SK-N-SH (cell line): ENCODE measurements around the gene ELMO2. TPM values are rescaled to one million over a fixed set of nuclear protein-coding genes. Genes with fewer than 3 reads are reported as not detected.

Source experiments
- CTCF ChIA-PET: fragments of 300-600, 350-600 bp; formaldehyde crosslinking; extraction: SDS; loops from one replicate; lab custom pipeline; 2021; lab: Yijun Ruan, JAX
- POLR2A ChIA-PET: fragments of 350-600 bp; sonication (Branson Sonifier 250); formaldehyde crosslinking; extraction: SDS; loops from one replicate; lab custom pipeline; 2020; ENCODE audit warnings: antibody characterized with exemption, inconsistent platforms; lab: Yijun Ruan, JAX
- DNase-seq: peaks from one replicate; pipeline ENCODE4 v3.0.0; 2012
- H2AFZ ChIP-seq: fragments of 200-600 bp; sonication (generic); 2 replicates; pipeline ENCODE4 v1.8.1; 2016; ENCODE audit warnings: antibody characterized with exemption, mild to moderate bottlenecking, low read depth
- H3F3A ChIP-seq: fragments of 200-600 bp; sonication (generic); replicated peaks from 2 replicates; pipeline ENCODE3; 2016; ENCODE audit warnings: antibody characterized with exemption, mild to moderate bottlenecking; ENCODE audit not compliant: insufficient read depth
- H3K27ac ChIP-seq, 2 experiments: fragments of 200-500 bp in 1 of 2; fragments of 200-600 bp in 1 of 2; sonication (Bioruptor generic) in 1 of 2; sonication (generic), shearing (Covaris generic) in 1 of 2; 2 replicates each; pipeline versions ENCODE4 v1.5.1 to v1.6.1; 2014 to 2016; ENCODE audit warnings: low read depth in 2 of 2, inconsistent platforms in 1 of 2, low read length in 1 of 2, mild to moderate bottlenecking in 1 of 2, mixed read lengths in 1 of 2
- H3K27me3 ChIP-seq: fragments of 200-600 bp; sonication (generic), shearing (Covaris generic); 2 replicates; pipeline ENCODE4 v1.6.1; 2016; ENCODE audit warnings: mixed run types; ENCODE audit not compliant: insufficient read depth
- H3K36me3 ChIP-seq, 2 experiments: fragments of 200-500 bp in 1 of 2; fragments of 200-600 bp in 1 of 2; sonication (Bioruptor generic) in 1 of 2; sonication (generic) in 1 of 2; replicated peaks in 1 of 2; 2 replicates each; pipeline versions ENCODE3 to v1.5.1; 2014 to 2016; ENCODE audit warnings: low read length in 1 of 2, mild to moderate bottlenecking in 1 of 2; ENCODE audit not compliant: insufficient read depth in 2 of 2, control insufficient read depth in 1 of 2
- H3K4me1 ChIP-seq, 2 experiments: fragments of 200-500 bp in 1 of 2; fragments of 200-600 bp in 1 of 2; sonication (Bioruptor generic) in 1 of 2; sonication (generic), shearing (Covaris generic) in 1 of 2; 2 replicates each; pipeline versions ENCODE4 v1.5.1 to v1.6.1; 2014 to 2016; ENCODE audit warnings: low read depth in 1 of 2, low read length in 1 of 2, mixed run types in 1 of 2; ENCODE audit not compliant: insufficient read depth in 2 of 2, control insufficient read depth in 1 of 2
- H3K4me2 ChIP-seq: fragments of 200-600 bp; sonication (generic), shearing (Covaris generic); 2 replicates; pipeline ENCODE4 v1.6.1; 2017; ENCODE audit warnings: mixed run types
- H3K4me3 ChIP-seq, 2 experiments: fragments of 200-500 bp in 1 of 2; fragments of 200-600 bp in 1 of 2; sonication (Bioruptor generic) in 1 of 2; sonication (generic), shearing (Covaris generic) in 1 of 2; 2 replicates each; pipeline versions ENCODE4 v1.5.1 to v1.8.1; 2014 to 2016; ENCODE audit warnings: low read depth in 2 of 2, inconsistent platforms in 1 of 2, low read length in 1 of 2, mild to moderate bottlenecking in 1 of 2, mixed read lengths in 1 of 2, moderate library complexity in 1 of 2
- H3K79me2 ChIP-seq: fragments of 200-600 bp; sonication (generic); 2 replicates; pipeline ENCODE4 v1.8.1; 2017; ENCODE audit warnings: mild to moderate bottlenecking; ENCODE audit not compliant: insufficient read depth
- H3K9ac ChIP-seq: fragments of 200-600 bp; sonication (generic); 2 replicates; pipeline ENCODE4 v1.6.1; 2017; ENCODE audit warnings: mixed run types
- H3K9me2 ChIP-seq: fragments of 200-600 bp; sonication (generic); 2 replicates; pipeline ENCODE4 v1.6.1; 2017; ENCODE audit warnings: mixed run types
- H3K9me3 ChIP-seq: fragments of 200-600 bp; sonication (generic); 2 replicates; pipeline ENCODE4 v1.6.1; 2017; ENCODE audit warnings: mixed run types, mild to moderate bottlenecking, moderate library complexity
- H4K20me1 ChIP-seq: fragments of 200-600 bp; sonication (generic); 2 replicates; pipeline ENCODE4 v1.6.1; 2017; ENCODE audit warnings: mild to moderate bottlenecking, mixed run types; ENCODE audit not compliant: insufficient read depth
- CHD2 ChIP-seq: fragments of 150-350 bp; IDR thresholded peaks from 2 replicates; pipeline ENCODE4 v1.6.1; 2018; ENCODE audit warnings: low read length; ENCODE audit not compliant: partially characterized antibody
- ELF1 ChIP-seq: IDR thresholded peaks from 2 replicates; pipeline ENCODE4 v1.4.0; 2012
- EP300 ChIP-seq, 2 experiments: IDR thresholded peaks; 2 replicates each; pipeline versions ENCODE4 v1.4.0 to v1.6.1; 2012; ENCODE audit warnings: borderline replicate concordance in 1 of 2, low read depth in 1 of 2, low read length in 1 of 2
- FOSL2 ChIP-seq: IDR thresholded peaks from 2 replicates; pipeline ENCODE4 v1.4.0; 2012; ENCODE audit warnings: low read depth, mild to moderate bottlenecking, moderate library complexity, borderline replicate concordance
- GATA2 ChIP-seq: sonication (generic); formaldehyde crosslinking; IDR thresholded peaks from 2 replicates; pipeline ENCODE4 v1.5.0; 2020; ENCODE audit warnings: mild to moderate bottlenecking, missing genetic modification reagents
- JUND ChIP-seq: IDR thresholded peaks from 2 replicates; pipeline ENCODE4 v1.4.0; 2012
- MXI1 ChIP-seq: IDR thresholded peaks from 2 replicates; pipeline ENCODE4 v1.6.1; 2012; ENCODE audit warnings: mild to moderate bottlenecking, low read depth, low read length, improper control_type of control experiment
- NFIC ChIP-seq: IDR thresholded peaks from 2 replicates; pipeline ENCODE4 v1.4.0; 2012; ENCODE audit warnings: borderline replicate concordance
- RCOR1 ChIP-seq: fragments of 150-350 bp; IDR thresholded peaks from 2 replicates; pipeline ENCODE4 v1.6.1; 2017; ENCODE audit warnings: antibody characterized with exemption, low read length
- RXRA ChIP-seq: IDR thresholded peaks from 2 replicates; pipeline ENCODE4 v1.4.0; 2012; ENCODE audit warnings: low read depth, mild to moderate bottlenecking, borderline replicate concordance
- SIN3A ChIP-seq: IDR thresholded peaks from 2 replicates; pipeline ENCODE4 v1.6.1; 2012; ENCODE audit warnings: low read depth, mild to moderate bottlenecking, low read length, moderate library complexity, borderline replicate concordance
- WGBS: methylation state at CpG from one replicate; pipeline ENCODE4 v1.1.6; 2017; ENCODE audit warnings: low lambda C conversion rate; 5-methylcytosine and 5-hydroxymethylcytosine counted together
- polyA plus RNA-seq, 3 experiments: library from polyadenylated mRNA; depleted of rRNA; stranded (reverse); fragments of >200 nt; gene quantifications; 2 replicates each; pipeline ENCODE4 v1.2.3, GENCODE V29; 2012
- TF ChIP-seq, protein P1 (sequence below): IDR thresholded peaks from 2 replicates; pipeline ENCODE4 v1.4.0; 2012; ENCODE audit warnings: low read depth, borderline replicate concordance
- TF ChIP-seq, protein P2 (sequence below): IDR thresholded peaks from 2 replicates; pipeline ENCODE4 v1.6.1; 2012; ENCODE audit warnings: mild to moderate bottlenecking, low read depth, low read length, moderate library complexity

Gene ELMO2
- polyA plus RNA-seq, 1 of the 3 experiments (the other 2 are of a cell fraction), result 32.1 TPM

DNA sequence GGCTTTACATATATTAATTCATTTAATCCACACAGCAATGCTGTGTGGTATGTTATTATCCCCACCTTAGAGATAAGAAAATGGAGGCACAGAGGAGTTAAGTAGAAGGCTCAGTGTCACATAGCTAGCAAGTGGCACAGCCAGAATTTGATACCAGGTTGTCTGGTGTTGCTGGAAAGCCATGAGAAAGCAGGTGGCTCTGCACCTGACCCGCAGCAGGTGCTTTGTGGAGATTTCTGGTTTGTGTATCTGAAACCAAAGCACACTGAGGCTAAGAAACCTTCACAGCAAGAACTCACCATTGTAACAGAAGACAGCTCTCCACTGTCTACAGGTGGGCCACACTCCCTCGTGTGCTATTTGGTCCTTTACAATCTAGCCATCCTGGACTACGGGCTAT, 7.5 kb downstream of the ELMO2 start:
- Histone ChIP-seq H3K4me1 (peaks cover 0 to 13% of the 10 kb centered on the region in 2 experiments; a peak in 3 of 4 replicates), H3K9ac (no peak overlapping the region), H3K9me3 (no peaks in the 10 kb centered on the region), H3K9me2 (no peaks in the 10 kb centered on the region), H2AFZ (no peak overlapping the region), H3K4me3 (no peak overlapping the region), H3F3A (no peaks in the 10 kb centered on the region), H3K79me2 (peaks cover 90% of the 10 kb centered on the region), H3K4me2 (no peak overlapping the region), H3K27me3 (no peaks in the 10 kb centered on the region), H4K20me1 (peaks cover 58% of the 10 kb centered on the region), H3K36me3 (peaks cover 22 to 39% of the 10 kb centered on the region in 2 experiments), H3K27ac (no peak overlapping the region)
- WGBS, result 92% methylated on average over 3 of the region's 3 CpGs
- no peak for DNase-seq
- no peak for TF ChIP-seq RCOR1
- no peak for TF ChIP-seq SIN3A
- TF ChIP-seq, protein P1, sequence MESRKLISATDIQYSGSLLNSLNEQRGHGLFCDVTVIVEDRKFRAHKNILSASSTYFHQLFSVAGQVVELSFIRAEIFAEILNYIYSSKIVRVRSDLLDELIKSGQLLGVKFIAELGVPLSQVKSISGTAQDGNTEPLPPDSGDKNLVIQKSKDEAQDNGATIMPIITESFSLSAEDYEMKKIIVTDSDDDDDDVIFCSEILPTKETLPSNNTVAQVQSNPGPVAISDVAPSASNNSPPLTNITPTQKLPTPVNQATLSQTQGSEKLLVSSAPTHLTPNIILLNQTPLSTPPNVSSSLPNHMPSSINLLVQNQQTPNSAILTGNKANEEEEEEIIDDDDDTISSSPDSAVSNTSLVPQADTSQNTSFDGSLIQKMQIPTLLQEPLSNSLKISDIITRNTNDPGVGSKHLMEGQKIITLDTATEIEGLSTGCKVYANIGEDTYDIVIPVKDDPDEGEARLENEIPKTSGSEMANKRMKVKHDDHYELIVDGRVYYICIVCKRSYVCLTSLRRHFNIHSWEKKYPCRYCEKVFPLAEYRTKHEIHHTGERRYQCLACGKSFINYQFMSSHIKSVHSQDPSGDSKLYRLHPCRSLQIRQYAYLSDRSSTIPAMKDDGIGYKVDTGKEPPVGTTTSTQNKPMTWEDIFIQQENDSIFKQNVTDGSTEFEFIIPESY, result no peak
- no peak for TF ChIP-seq RXRA
- TF ChIP-seq, protein P2, sequence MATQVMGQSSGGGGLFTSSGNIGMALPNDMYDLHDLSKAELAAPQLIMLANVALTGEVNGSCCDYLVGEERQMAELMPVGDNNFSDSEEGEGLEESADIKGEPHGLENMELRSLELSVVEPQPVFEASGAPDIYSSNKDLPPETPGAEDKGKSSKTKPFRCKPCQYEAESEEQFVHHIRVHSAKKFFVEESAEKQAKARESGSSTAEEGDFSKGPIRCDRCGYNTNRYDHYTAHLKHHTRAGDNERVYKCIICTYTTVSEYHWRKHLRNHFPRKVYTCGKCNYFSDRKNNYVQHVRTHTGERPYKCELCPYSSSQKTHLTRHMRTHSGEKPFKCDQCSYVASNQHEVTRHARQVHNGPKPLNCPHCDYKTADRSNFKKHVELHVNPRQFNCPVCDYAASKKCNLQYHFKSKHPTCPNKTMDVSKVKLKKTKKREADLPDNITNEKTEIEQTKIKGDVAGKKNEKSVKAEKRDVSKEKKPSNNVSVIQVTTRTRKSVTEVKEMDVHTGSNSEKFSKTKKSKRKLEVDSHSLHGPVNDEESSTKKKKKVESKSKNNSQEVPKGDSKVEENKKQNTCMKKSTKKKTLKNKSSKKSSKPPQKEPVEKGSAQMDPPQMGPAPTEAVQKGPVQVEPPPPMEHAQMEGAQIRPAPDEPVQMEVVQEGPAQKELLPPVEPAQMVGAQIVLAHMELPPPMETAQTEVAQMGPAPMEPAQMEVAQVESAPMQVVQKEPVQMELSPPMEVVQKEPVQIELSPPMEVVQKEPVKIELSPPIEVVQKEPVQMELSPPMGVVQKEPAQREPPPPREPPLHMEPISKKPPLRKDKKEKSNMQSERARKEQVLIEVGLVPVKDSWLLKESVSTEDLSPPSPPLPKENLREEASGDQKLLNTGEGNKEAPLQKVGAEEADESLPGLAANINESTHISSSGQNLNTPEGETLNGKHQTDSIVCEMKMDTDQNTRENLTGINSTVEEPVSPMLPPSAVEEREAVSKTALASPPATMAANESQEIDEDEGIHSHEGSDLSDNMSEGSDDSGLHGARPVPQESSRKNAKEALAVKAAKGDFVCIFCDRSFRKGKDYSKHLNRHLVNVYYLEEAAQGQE, result no peak
- no peak for TF ChIP-seq GATA2
- TF ChIP-seq NFIC, result no peak
- TF ChIP-seq CHD2, result no peak
- TF ChIP-seq JUND, result no peak
- CTCF ChIA-PET, result interaction anchor here (2.8 kb wide), 1 partner anchor 270 kb away, joined by 13 read pairs; no protein-coding TSS in a partner anchor
- POLR2A ChIA-PET, result no interaction called here

DNA sequence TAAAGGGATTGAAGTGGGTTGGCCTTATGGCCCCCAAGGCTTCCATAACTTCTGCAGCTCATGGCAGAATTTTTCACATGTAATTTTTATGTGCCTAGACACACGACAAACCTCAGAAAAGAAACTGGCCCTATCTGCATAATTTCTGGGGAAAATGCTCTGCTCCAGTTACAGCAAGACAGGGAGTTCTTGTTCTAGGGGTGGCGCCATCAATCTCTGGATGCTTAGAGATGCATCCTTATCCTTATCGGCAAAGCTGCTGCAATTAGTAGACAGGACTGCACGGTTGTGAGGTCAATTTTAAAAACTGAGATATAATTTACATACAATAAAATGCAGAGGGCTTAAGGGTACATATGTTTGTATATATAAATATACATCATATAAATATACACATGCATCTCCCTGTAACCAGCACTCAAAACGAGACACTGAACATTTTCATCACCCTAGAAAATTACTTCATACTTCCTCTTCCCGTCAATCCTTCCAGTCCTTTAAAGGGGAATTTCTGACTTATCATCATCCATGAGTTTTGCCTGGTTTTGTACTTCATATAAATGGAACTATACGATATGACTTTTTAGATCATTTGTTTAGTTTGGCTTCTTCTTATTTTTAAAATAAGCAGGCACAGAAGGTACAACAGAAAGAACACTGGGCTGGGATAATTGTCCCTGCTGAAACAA, 10.2 kb downstream of the ELMO2 start:
- POLR2A ChIA-PET, result no interaction called here
- 91% methylated on average over 7 of the region's 7 CpGs for WGBS

More for the DNA sequence above, 10.2 kb downstream of the ELMO2 start:
- Histone ChIP-seq H3K79me2 (peaks cover 63% of the 10 kb centered on the region), H4K20me1 (peaks cover 30% of the 10 kb centered on the region), H3K27ac (no peak overlapping the region), H3K9ac (no peak overlapping the region), H2AFZ (no peak overlapping the region), H3K4me2 (no peak overlapping the region), H3K9me2 (no peaks in the 10 kb centered on the region), H3K36me3 (peaks cover 42 to 63% of the 10 kb centered on the region in 2 experiments), H3K9me3 (no peaks in the 10 kb centered on the region), H3K4me1 (peaks cover 0 to 11% of the 10 kb centered on the region in 2 experiments; a peak in 3 of 4 replicates), H3K4me3 (no peak overlapping the region), H3K27me3 (no peaks in the 10 kb centered on the region), H3F3A (no peaks in the 10 kb centered on the region)
- no peak for DNase-seq
- no peak for TF ChIP-seq NFIC
- no peak for TF ChIP-seq ELF1
- TF ChIP-seq MXI1, result no peak
- no peak for TF ChIP-seq JUND
- no peak for TF ChIP-seq FOSL2
- no peak for TF ChIP-seq EP300 (IDR thresholded peaks at IDR 0.05; ENCODE audit: borderline replicate concordance in 1 of 2, low read depth in 1 of 2, low read length in 1 of 2)
- CTCF ChIA-PET, result interaction anchor here (0.9 to 1.9 kb wide), 2 partner anchors 47 to 268 kb away, joined by 3 to 5 read pairs; no protein-coding TSS in a partner anchor
